ENCODE data around the gene ANO9.

The ANO9 gene

GRCh38 chr11:462107-462890, 20.5 kb upstream of the ANO9 start:
- H3K27me3 Mint-ChIP-seq (ENCODE audit: low read depth): no peaks in the 10 kb centered on the region
- no peaks in the 10 kb centered on the region for H3K9me3 Mint-ChIP-seq
- DNase-seq (ENCODE audit: low spot score): no peak
- H3K4me3 Mint-ChIP-seq: no peak overlapping the region
- peaks cover 2% of the 10 kb centered on the region for H3K36me3 Mint-ChIP-seq (ENCODE audit: low read depth)
- H3K4me1 Mint-ChIP-seq (ENCODE audit: low read depth): peaks cover 3% of the 10 kb centered on the region
- no peak overlapping the region for H3K27ac Mint-ChIP-seq

GRCh38 chr11:461626-462025, 19.8 kb upstream of the ANO9 start:
- no peak for DNase-seq (ENCODE audit: low spot score)
- no peak overlapping the region for H3K27ac Mint-ChIP-seq
- peaks cover 2% of the 10 kb centered on the region for H3K36me3 Mint-ChIP-seq (ENCODE audit: low read depth)

GRCh38 chr11:460331-461199, 18.8 kb upstream of the ANO9 start:
- Mint-ChIP-seq H3K36me3 (ENCODE audit: low read depth) (peaks cover 5% of the 10 kb centered on the region), H3K9me3 (no peaks in the 10 kb centered on the region), H3K4me3 (no peak overlapping the region), H3K27me3 (ENCODE audit: low read depth) (no peaks in the 10 kb centered on the region), H3K27ac (no peak overlapping the region), H3K4me1 (ENCODE audit: low read depth) (peaks cover 15% of the 10 kb centered on the region)
- DNase-seq (ENCODE audit: low spot score): no peak

More at GRCh38 chr11:461626-462025, 19.8 kb upstream of the ANO9 start:
- H3K9me3 Mint-ChIP-seq: no peaks in the 10 kb centered on the region
- H3K27me3 Mint-ChIP-seq (ENCODE audit: low read depth): no peaks in the 10 kb centered on the region
- peaks cover 10% of the 10 kb centered on the region for H3K4me1 Mint-ChIP-seq (ENCODE audit: low read depth)
- no peak overlapping the region for H3K4me3 Mint-ChIP-seq

- H3K4me3 Mint-ChIP-seq: no peak overlapping the region
- no peak for DNase-seq (ENCODE audit: low spot score)
- peaks cover 10% of the 10 kb centered on the region for H3K36me3 Mint-ChIP-seq (ENCODE audit: low read depth)
- H3K27ac Mint-ChIP-seq: no peak overlapping the region
- H3K9me3 Mint-ChIP-seq: no peaks in the 10 kb centered on the region
- H3K4me1 Mint-ChIP-seq (ENCODE audit: low read depth): peaks cover 16% of the 10 kb centered on the region
- H3K27me3 Mint-ChIP-seq (ENCODE audit: low read depth): no peaks in the 10 kb centered on the region
Observed at GRCh38 chr11:459511-460220, 17.9 kb upstream of the ANO9 start.

GRCh38 chr11:457111-457760, 15.4 kb upstream of the ANO9 start:
- no peaks in the 10 kb centered on the region for H3K9me3 Mint-ChIP-seq
- peaks cover 16% of the 10 kb centered on the region for H3K4me1 Mint-ChIP-seq (ENCODE audit: low read depth)
- H3K27me3 Mint-ChIP-seq (ENCODE audit: low read depth): no peaks in the 10 kb centered on the region
- H3K27ac Mint-ChIP-seq: peak overlapping the region; percentile 41
- peak overlapping the region; percentile 58 for H3K4me3 Mint-ChIP-seq
- H3K36me3 Mint-ChIP-seq (ENCODE audit: low read depth): peaks cover 15% of the 10 kb centered on the region
- no peak for DNase-seq (ENCODE audit: low spot score)

GRCh38 chr11:456533-456932, 14.7 kb upstream of the ANO9 start:
- Mint-ChIP-seq H3K27ac (peak overlapping the region; percentile 56), H3K36me3 (ENCODE audit: low read depth) (peaks cover 17% of the 10 kb centered on the region), H3K9me3 (no peaks in the 10 kb centered on the region), H3K4me1 (ENCODE audit: low read depth) (peaks cover 18% of the 10 kb centered on the region), H3K4me3 (peak overlapping the region; percentile 58), H3K27me3 (ENCODE audit: low read depth) (no peaks in the 10 kb centered on the region)
- peak; percentile 40 for DNase-seq (ENCODE audit: low spot score)

- H3K27ac Mint-ChIP-seq: no peak overlapping the region
- no peak for DNase-seq (ENCODE audit: low spot score)
- no peaks in the 10 kb centered on the region for H3K9me3 Mint-ChIP-seq
- no peak overlapping the region for H3K4me3 Mint-ChIP-seq
- peaks cover 25% of the 10 kb centered on the region for H3K4me1 Mint-ChIP-seq (ENCODE audit: low read depth)
- H3K27me3 Mint-ChIP-seq (ENCODE audit: low read depth): no peaks in the 10 kb centered on the region
- peaks cover 21% of the 10 kb centered on the region for H3K36me3 Mint-ChIP-seq (ENCODE audit: low read depth)
Observed at GRCh38 chr11:455566-456147, 13.8 kb upstream of the ANO9 start.

GRCh38 chr11:454801-455565, 13.2 kb upstream of the ANO9 start:
- H3K27me3 Mint-ChIP-seq (ENCODE audit: low read depth): no peaks in the 10 kb centered on the region
- no peaks in the 10 kb centered on the region for H3K9me3 Mint-ChIP-seq
- DNase-seq (ENCODE audit: low spot score): no peak
- no peak overlapping the region for H3K27ac Mint-ChIP-seq
- H3K4me3 Mint-ChIP-seq: no peak overlapping the region
- H3K4me1 Mint-ChIP-seq (ENCODE audit: low read depth): peaks cover 25% of the 10 kb centered on the region
- H3K36me3 Mint-ChIP-seq (ENCODE audit: low read depth): peaks cover 21% of the 10 kb centered on the region

GRCh38 chr11:454043-454442, 12.2 kb upstream of the ANO9 start:
- Mint-ChIP-seq H3K27ac (no peak overlapping the region), H3K4me3 (no peak overlapping the region), H3K9me3 (no peaks in the 10 kb centered on the region), H3K4me1 (ENCODE audit: low read depth) (peaks cover 25% of the 10 kb centered on the region), H3K36me3 (ENCODE audit: low read depth) (peaks cover 21% of the 10 kb centered on the region), H3K27me3 (ENCODE audit: low read depth) (no peaks in the 10 kb centered on the region)
- DNase-seq (ENCODE audit: low spot score): no peak

- DNase-seq (ENCODE audit: low spot score): no peak
- no peaks in the 10 kb centered on the region for H3K9me3 Mint-ChIP-seq
- H3K4me3 Mint-ChIP-seq: no peak overlapping the region
- H3K4me1 Mint-ChIP-seq (ENCODE audit: low read depth): peaks cover 27% of the 10 kb centered on the region
- H3K27me3 Mint-ChIP-seq (ENCODE audit: low read depth): no peaks in the 10 kb centered on the region
- no peak overlapping the region for H3K27ac Mint-ChIP-seq
- peaks cover 21% of the 10 kb centered on the region for H3K36me3 Mint-ChIP-seq (ENCODE audit: low read depth)
Observed at GRCh38 chr11:453564-453963, 11.8 kb upstream of the ANO9 start.

GRCh38 chr11:452916-453527, 11.2 kb upstream of the ANO9 start:
- no peak overlapping the region for H3K27ac Mint-ChIP-seq
- H3K9me3 Mint-ChIP-seq: no peaks in the 10 kb centered on the region
- DNase-seq (ENCODE audit: low spot score): no peak
- no peak overlapping the region for H3K4me3 Mint-ChIP-seq
- H3K36me3 Mint-ChIP-seq (ENCODE audit: low read depth): peaks cover 21% of the 10 kb centered on the region
- H3K27me3 Mint-ChIP-seq (ENCODE audit: low read depth): no peaks in the 10 kb centered on the region
- H3K4me1 Mint-ChIP-seq (ENCODE audit: low read depth): peaks cover 27% of the 10 kb centered on the region

- Mint-ChIP-seq H3K27ac (no peak overlapping the region), H3K4me3 (no peak overlapping the region), H3K36me3 (ENCODE audit: low read depth) (peaks cover 21% of the 10 kb centered on the region), H3K9me3 (no peaks in the 10 kb centered on the region), H3K27me3 (ENCODE audit: low read depth) (no peaks in the 10 kb centered on the region), H3K4me1 (ENCODE audit: low read depth) (peaks cover 24% of the 10 kb centered on the region)
- DNase-seq (ENCODE audit: low spot score): no peak
Observed at GRCh38 chr11:452203-452744, 10.5 kb upstream of the ANO9 start.

Data from T-helper 2 cell treated with Interferon-gamma antibody and Interleukin-4, amounts not matched to agents 5 μg/mL and 100 μg/mL, for 36 hours (primary cell).